Neural progenitor cell (in vitro differentiated cells): ENCODE measurements around the gene C4B.

Experiments used
- EZH2 ChIP-seq: fragments of 200-600 bp; sonication (generic); IDR thresholded peaks from 2 replicates; pipeline ENCODE4 v1.6.1; 2017; ENCODE audit warnings: antibody characterized with exemption, mild to moderate bottlenecking, moderate library complexity
- TF ChIP-seq, protein P1 (sequence below): fragments of 200-600 bp; sonication (generic); IDR thresholded peaks from 2 replicates; pipeline ENCODE4 v1.5.1; 2017; ENCODE audit warnings: antibody characterized with exemption, mild to moderate bottlenecking

DNA sequence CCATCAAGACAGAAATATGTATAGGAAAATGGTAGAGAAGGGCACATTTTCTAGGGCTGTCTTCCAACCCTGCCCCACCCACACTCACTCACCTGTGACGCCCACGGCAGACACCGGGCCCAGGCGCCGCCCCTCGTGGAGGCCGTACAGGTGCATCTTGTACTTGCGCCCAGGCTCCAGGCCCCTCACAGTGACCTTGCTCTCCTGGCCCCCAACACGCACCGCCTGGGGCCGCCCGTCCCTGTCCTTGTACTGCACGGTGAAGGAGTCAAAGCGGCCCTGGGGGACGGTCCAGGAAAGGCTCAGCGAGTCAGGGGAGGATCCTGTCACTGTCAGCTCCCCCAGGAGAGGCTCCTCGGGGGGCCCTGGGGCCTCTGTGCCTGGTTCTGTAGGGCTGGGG lies 43.4 kb downstream of the C4B start:
- no peak for TF ChIP-seq EZH2
- TF ChIP-seq, protein P1, sequence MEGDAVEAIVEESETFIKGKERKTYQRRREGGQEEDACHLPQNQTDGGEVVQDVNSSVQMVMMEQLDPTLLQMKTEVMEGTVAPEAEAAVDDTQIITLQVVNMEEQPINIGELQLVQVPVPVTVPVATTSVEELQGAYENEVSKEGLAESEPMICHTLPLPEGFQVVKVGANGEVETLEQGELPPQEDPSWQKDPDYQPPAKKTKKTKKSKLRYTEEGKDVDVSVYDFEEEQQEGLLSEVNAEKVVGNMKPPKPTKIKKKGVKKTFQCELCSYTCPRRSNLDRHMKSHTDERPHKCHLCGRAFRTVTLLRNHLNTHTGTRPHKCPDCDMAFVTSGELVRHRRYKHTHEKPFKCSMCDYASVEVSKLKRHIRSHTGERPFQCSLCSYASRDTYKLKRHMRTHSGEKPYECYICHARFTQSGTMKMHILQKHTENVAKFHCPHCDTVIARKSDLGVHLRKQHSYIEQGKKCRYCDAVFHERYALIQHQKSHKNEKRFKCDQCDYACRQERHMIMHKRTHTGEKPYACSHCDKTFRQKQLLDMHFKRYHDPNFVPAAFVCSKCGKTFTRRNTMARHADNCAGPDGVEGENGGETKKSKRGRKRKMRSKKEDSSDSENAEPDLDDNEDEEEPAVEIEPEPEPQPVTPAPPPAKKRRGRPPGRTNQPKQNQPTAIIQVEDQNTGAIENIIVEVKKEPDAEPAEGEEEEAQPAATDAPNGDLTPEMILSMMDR, result no peak
